CD4-positive, alpha-beta T cell treated with Interleukin-2 at 100 ng/mL for 4 hours (primary cell): ENCODE measurements around the gene RPTN.

Source experiments
- DNase-seq: peaks from one replicate; pipeline ENCODE4 v3.0.0-alpha.2; 2020; ENCODE audit warnings: low spot score

RPTN gene, protein sequence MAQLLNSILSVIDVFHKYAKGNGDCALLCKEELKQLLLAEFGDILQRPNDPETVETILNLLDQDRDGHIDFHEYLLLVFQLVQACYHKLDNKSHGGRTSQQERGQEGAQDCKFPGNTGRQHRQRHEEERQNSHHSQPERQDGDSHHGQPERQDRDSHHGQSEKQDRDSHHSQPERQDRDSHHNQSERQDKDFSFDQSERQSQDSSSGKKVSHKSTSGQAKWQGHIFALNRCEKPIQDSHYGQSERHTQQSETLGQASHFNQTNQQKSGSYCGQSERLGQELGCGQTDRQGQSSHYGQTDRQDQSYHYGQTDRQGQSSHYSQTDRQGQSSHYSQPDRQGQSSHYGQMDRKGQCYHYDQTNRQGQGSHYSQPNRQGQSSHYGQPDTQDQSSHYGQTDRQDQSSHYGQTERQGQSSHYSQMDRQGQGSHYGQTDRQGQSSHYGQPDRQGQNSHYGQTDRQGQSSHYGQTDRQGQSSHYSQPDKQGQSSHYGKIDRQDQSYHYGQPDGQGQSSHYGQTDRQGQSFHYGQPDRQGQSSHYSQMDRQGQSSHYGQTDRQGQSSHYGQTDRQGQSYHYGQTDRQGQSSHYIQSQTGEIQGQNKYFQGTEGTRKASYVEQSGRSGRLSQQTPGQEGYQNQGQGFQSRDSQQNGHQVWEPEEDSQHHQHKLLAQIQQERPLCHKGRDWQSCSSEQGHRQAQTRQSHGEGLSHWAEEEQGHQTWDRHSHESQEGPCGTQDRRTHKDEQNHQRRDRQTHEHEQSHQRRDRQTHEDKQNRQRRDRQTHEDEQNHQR

DNA sequence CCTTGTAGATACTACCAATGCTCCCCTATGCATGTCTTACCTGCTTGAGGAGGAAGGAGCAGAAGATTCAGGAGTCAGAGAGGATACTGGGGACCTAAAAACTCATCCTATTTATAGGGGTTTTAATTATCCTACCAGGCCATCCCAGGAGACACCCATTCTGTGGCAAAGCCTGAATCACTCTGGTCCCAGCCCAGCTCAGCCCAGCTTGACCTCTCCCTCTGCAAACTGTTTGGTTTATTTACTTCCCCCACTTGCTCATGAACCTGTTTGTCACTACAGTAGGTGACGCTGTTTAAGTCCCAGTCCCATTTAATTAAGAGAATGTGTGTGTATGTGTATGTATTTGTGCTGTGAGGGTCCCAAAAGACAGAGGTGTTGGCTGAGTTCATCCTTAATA lies at the start of gene RPTN:
Gene RPTN, minus strand, starts transcription at position 85 of the 400 bp plus-strand sequence. CDS start 1,339 bp downstream, outside the sequence.
- no peak for DNase-seq

DNA sequence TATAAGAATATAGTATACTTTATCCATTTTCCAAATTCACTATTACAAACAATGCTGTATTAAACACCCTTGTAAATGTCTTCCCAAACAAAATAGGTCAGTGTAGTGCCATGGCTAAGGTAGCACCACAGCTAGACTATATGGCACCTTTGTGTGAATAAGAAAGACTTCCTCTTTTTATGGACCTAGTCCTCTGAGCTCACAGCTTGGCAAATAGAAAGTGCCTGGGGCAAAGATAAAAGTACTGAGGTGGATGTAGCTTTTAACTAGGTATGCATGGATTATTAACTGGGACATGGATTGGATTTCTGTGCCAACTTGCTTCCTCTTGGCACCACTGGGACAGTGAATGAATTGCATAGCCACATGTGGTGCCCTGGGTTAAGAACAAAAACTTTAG lies 40.0 kb upstream of the RPTN start:
- DNase-seq = no peak

DNA sequence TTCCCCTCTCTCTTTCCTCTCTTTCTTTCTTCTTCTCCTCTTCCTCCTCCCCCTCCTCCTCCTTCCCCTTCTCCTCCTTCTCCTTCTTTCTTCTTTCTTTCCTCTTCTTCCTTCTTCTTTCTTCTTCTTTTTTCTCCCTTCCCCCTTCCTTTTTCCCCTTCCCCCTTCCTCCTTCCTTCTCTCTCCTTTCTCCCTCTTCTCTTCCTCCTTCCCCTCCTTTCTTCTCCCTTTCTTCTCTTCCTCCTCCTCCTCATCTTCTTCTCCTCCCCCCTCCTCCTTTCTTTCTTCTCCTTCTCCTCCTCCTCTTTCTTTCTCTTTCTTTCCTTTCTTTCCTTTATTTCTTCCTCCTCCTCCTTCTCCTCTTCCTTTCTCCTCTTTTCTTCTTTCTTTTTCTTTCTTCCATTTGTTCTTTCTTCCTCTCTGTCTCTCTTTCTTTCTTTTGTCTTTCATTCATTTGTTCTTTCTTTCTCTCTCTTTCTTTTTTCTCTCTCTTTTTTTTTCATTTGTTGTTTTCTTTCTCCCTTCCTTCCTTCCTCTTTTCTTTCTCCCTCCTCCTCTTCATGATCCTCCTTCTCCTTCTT lies 38.4 kb upstream of the RPTN start:
- DNase-seq = no peak

DNA sequence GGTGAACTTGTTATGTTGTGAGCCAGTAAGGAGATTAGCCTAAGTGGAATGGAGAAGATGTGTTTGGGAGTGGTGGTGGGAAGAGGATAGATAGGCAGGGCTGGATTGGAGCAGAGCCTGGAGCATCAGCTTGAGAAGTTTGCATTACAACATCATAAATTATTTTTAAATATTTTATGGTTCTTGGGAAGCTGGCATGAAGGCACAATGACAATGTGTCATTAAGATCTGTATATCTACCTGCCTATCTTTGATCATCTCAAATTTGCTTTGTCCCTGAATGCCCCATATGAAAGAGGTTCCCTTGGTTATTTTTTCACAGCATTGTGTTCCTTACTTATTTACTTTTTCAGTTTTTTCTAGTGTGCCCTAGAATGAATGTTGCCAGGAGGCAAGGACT lies 32.7 kb upstream of the RPTN start:
- DNase-seq = no peak

DNA sequence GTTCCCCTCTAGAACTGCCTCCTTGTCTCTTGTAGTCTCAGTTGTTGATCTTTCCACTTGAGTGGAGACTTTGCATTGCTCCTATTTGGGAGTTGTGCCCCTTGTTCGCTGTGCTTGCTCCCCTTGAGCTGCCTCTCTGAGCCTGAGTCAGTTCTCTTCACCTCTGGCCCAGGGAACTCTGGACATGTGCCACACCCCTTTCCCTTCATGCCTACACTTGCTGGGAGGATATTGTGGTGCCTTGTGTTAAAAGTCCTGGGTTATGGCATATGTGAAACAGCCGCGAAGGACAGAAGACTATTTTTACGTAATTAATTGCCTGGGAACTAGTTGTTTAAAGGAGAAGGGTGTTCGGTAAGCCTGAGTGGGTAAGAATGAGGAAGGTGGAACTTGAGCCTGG lies 32.2 kb upstream of the RPTN start:
- no peak for DNase-seq

DNA sequence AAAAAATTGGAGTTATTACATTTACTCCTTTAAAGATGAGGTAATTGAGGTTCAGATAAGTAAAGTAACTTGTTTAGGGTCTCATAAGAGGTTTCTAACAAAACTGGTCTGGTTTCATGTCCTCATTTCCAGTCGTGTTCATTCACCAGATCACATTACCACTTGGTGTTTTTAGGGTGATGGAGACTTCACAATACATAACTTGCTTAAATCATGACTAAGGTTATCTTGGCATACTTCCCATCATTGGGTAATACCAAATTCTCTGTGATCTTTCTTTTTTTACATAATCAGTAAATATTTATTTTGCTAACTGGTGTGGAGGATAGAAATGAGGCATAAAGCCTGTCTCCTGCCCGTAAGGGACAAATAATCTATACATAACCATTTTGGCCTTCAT lies 31.6 kb upstream of the RPTN start:
- no peak for DNase-seq

DNA sequence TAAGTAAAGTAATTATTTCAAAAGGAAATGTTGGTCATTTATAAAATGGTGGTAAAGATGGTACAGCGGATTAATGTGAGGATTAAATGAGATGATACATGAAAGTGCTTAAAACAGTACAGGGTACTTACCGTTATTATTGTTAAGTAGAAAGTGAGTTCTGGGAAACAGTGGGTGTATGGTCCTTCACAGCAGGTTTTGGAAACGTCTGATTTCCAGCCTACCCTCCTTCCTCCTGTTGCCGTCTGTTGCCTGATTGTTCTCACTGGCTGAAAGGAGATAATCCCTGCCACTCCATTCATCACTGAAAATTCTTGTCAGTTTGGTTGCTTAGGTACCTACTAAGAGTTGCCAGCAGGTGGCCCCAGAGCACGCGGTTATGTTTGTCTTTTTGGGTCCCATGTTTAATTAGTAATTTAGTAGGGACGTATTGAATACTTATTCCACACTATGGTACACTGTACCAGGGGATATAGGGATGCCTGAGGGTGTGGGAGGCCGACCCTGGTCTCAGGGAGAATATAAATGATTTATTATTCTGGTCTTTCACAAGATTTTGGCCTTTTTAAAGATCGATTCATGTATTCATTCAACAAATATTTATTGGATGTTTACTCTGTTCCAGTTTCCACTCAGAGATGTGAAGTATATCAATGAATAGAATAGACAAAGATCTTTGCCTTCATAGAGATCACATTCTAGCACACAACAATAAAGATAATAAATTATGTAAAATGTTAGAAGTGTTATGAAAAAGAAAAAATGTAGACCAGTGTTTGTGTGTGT lies 30.8 kb upstream of the RPTN start:
- peak; percentile 76 for DNase-seq

DNA sequence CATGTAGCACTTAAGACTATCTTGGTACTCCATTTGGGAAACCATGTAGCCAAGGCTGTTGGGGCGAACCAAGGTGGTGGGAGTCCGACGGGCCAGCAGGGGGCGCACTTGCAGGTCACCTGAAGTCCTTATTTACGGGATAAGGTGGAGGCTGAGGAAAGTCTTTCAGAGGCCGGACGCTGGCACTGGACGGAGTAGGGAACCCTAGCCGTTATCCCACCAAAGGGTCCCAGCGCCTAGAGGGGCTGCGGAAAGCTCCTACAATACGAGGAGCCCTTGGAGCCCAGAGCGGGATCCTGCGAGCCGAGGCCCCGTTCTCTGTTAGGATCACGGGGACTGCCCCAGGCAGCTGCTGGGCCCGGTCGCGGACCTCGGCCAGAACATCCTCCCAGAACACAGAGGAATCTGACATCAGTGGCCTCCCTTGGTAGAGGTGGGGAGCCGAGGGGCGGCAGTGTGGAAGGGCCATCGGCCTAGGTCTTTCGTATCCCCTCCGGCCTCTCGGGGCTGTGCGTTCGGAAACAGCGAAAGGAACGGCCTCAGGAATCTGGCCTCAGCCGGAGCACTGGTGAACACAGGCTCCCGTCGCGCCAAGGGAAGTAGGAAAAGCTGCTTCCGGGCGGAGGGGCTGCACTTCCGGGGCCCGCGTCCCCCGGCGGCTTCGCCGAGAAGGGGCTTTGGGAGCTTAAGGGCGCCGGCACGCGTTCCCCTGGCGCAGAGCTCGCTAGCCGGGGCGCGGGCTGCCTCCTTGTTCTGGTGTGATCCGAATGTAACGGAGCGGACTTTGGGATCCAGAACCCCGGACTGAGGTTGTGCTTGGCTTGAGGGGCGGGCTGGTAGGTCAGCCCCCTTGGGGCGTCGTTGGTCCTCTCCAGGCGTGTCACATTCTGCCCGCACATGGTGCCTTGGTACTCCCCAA lies 29.9 kb upstream of the RPTN start:
- DNase-seq = peak; percentile 77

DNA sequence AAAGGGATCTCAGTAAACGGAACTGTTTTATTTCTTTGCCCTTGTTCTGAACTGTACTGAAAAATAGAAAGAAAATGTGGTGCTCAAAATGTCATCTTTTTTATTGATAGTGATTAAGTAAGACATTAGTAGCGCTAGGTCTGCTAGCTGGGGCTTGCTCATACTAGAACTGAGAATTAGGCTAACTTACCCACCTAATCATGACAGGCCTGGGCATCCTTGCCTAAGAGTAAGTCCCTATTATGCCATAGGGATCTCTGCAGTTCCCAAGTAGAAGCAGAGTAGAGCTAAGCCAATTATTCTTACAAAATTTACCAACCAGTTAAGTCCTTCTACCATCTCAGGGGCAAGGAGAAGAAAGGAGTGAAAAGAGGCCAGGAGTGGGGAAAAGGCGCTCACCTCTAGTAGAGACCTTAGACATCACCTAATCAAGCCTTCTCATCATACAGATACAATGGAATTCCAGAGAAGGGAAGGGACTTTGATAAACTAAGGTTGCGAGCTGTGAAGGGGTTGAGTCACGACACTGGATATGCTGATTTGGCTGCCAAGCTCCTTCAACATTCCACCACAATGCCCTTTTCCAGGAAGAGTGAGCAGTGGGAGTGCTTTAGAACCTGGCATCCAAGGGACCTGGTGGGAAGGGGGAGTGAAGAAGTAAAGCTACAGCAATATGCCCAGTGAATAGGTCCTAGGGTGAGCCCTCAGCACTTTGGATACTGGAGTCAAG lies 27.7 kb upstream of the RPTN start:
- DNase-seq = no peak

DNA sequence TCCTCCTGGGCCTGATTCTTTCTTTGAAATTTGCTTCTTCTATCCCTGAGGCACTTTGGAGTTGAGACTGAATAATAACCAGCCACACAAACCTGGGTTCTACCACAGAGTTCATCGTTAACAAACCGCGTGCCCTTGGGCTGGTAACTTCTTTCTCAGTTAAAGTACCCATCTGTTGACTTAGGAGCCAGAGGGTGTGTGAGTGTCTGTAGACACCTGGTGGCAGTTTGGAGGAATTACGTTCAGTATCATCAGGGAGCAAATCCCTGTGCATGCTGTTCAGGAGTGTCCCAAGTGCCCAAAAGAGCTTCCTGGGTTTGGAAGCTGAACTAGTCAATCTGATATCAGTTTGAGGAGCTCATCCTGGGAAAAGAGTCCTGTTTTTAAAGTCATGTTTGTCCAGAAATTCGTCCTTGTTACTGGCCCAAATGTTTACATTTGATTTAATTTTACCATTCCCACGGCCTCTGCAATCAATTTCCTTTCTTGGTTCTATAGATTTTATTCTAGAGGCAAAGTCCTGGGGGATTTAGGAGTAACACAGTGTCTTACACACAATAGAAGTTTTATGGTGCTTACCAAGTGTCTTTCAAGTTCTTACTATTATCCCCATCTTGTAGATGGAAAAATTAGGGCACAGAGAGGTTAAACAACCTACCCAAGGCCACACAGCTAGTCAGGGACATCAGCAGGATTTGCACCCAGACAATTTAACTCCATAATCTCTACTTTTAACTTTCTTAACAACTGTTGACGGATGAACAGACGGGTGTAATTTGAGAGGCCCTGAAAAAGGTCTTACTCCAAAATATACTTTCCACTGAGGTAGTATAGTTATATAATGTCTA lies 26.7 kb upstream of the RPTN start:
- peak; percentile 65 for DNase-seq

DNA sequence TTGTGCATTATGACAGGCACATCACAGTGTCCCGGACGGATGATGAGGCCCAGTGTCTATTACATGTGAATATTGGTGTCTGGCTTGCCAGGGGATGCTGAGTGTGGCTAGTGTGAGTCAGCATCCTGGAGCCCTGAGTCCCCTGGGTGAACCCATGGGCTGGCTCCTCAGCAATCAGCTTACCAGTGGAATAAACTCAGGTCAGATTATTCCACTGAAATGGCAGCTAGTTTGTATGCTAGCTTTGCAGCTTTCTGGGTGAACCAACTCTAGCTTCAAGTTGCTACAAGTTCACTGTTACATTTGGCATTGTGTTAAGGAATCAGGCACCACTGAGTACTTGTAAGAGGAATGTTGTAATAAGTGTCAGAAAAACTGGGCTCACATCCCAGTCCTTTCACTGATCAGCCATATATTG lies 23.9 kb upstream of the RPTN start:
- no peak for DNase-seq

DNA sequence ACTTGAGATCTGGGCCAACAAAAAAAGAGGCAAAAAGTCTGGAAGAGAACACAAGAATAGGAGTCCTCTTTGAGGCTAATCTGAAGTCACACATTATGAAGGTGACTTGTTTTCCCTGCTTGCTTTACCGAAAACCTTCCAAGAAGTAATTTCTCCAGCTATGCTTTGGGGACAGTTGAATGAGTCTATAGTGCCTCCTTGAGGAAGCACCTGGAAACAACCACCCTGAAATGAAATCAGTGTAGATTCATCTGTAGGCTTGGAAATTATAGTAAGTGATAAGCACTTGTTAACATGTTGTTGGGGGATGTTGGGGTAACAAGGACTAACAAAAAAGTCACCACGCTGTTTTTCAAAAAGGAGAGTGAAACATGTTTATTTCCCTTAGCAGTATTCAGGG lies 23.4 kb upstream of the RPTN start:
- DNase-seq = no peak

DNA sequence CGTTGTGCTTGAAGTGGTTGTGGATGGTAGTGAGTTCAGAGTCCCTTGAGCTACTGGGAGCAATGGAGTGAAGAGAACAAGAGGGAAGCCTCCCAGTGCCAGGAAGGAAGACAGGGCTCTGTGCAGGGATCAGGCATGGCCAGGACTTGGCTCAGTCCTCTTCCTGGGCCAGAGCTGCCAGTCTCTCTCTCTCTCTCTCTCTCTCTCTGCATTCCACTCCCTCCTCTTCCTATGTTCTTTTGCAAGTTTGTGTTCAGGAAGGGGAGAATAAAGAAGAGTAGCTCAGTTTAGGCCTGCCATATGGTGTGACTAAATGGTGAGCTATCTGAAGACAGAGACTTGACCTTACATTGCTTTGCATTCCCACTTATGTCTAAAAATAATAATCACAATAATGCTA lies 20.5 kb upstream of the RPTN start:
- no peak for DNase-seq

DNA sequence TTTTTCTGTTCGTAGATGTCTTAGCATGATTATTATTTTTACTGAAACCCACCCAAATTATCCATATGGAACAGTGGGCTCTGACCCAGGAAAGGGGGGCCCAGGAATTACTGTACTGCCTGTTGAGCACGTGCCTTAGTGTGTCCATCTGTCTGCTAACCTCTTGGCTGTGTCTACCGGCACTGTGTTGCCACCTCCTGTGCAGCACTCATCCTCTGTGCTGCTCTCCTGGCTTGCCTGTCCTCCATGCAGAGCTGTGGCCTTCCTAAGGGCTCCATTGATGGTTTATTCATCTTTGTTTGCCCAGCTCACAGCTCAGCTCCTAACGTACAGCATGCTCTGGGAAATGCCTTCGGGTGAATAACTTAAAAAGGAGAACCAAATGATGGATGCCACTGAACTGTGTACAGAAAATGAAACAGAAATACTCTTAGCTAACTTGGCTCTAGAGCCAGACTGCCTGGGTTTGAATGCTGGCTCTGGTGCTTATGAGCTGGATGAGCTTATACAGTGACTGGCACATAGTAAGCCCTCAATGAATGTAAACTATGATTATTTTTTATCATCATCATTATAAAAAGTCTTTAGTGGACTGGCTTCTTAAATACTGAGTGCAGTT lies 11.4 kb upstream of the RPTN start:
- no peak for DNase-seq

DNA sequence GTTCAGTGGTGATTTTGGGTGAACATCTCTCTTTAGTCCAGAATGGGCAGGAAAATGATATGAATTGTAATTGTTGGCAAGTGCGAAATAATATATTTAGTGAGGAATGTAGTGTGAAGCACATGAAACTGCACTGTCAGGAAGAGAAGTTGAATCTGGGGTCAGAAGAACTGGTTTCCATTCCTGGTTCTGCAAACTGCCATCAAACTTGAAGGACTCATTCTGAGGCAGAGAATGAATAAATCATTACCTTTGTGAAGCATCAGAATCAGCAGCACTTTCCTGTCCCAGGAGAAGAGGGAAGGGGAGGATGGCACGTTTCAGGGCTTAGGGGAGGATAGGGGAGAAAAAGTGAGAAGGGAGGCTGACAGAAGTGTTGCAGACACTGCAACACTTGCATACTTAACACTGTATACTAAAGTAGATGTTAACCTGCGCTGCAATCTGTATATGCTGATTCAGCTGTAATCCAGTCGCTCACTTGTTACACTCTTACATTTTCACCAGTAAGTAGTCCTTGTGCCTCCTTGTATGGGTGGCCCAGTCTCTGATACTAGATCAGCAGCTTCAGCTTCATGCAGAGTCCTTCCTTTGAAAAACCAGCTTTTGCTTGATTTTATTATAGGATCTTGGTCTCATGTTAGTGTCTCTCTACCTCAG lies 10.5 kb upstream of the RPTN start:
- DNase-seq = no peak

DNA sequence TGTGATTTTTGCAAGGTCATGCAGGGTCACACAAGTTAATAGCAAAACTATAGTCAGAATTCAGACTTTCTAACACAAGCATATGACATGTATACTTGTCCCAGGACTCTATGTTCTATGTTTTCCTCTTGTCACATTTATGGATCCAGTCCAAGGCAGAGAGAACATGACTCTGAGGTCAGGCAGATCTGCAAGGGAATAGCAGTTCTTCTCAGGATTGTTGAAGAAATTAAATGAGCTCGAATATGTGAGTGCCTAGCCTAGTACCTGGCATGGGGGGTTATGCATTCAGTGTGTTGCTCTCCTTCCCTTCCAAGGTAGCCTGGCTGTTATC lies 9.5 kb upstream of the RPTN start:
- DNase-seq = no peak

DNA sequence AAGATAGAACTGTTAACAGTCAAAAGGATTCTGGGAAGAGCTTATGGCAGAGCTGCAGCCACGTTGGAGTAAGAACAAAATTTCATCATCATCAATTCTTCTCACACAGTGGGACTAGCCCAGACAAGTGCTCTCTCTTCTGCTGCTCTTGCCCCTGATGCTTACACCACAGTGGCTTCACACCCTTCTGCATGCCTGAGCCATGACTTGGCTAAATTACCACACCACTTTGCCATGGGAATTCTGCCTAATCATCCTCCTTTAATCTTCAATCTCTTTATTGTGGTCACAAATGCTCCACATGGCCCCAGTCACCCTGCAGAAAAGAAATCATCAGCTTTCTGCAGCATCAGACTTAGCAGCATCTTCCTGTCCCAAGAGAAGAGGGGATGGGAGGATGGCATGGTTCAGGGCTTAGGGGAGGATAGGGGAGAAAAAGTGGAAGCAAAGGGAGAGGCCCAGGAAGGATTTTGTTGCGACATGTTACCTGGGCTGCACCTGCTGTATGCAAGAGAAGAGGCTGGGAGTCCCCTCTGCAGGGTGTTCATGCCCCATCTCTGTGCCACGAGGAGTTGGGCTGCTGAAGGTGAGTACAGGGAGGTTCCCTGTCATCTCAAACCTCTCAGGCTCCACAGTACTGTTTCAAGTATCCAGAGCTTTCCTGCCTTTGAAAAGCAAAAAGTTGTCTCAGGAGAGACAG lies 9.0 kb upstream of the RPTN start:
- no peak for DNase-seq

DNA sequence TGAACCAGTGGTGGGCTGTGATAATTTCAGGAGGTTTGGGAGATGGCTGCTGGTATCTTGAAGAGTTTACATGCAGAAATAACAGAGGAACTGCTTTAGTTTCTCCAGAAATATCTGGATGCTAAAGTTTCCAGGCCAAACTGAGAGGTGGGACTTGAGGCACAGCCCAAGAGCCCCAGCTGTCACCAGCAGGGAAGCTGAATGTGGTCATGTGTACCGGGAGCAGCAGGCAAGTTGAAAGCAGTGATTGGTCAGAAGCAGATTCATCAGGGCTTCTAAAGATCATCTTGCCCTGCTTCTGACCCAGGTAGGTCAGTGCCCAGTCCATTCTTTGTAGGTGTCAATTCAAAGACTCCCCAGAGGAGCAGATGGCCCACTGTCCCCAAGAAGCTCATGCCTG lies 7.9 kb upstream of the RPTN start:
- DNase-seq = no peak
